ENCODE measurements around the gene ACAD11.
"Not testable (repeated sequence)": the region's sequence is repeated elsewhere in the genome, so short reads cannot be mapped to it uniquely, and the experiment has no call there.

Gene ACAD11

DNA sequence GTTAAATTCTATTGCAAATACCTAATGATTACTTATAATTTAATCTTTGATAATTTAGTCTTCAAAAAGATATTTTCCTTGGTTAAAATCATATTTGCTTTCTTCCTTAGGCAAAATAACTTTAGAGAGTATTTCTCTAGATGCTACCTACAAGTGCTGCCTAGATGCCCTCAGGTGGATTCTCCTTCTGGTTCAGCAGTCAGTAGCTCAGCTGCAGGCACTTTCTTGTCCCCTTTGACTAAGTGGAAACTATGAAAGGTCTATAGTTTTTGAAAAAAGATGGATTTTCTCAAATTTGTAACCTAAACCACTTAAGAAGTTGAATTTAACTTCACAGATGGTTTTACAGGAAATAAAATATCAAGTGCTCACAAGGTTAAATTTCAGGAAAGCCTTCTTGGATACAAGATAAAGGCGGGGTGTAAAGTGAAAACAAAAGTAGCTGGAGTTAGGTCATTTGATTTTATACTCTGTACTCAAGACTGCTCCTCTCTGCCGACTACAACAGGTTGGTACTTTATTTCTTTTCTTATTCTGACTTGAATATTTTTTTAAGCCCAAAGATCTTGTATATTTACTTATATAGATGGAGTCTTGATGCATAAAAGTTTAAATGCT is 62.7 kb downstream of the ACAD11 start, which contains the start of gene ACKR4:
Gene ACKR4 (plus strand): TSS at position 455 of the 618 bp plus-strand sequence. CDS start 3,128 bp downstream, outside the sequence.
- DNase-seq: no peak

DNA sequence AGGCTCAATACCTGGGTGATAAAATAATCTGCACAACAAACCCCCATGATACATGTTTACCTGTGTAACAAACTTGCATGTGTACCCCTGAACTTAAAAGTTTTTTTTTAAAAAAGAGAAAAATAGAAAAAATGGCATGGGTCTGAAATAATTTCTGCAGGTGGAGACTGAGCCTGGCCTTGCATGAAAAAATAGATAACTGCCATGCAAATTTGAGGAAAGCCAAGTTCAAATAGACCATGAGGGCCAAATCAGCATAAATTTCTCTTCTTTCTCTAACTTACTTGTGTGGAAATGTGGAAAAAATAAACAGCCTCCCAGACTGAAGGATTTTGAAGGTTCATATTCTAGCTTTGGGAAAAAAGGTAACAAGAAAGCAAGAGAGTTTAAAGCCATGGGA is 63.3 kb downstream of the ACAD11 start:
- no peak for DNase-seq

DNA sequence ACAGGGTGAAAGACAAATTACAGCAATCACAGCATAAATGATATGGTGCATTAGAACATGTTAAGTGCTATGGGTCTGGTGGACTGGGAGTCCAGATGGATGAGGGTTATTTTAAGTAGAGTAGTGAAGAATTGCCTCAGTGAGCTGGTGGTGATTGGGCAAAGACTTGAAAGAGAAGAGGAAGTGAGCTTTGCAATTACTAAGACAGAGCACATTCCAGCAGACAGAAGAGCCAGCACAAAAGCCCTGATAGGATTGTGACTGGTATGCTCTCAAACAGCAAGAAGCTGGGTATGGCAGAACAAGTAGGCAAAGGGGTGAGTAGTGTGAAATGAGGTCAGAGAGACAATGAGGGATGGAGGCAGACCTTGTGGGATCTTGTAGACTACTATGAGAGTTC is 64.6 kb downstream of the ACAD11 start:
- DNase-seq: no peak

DNA sequence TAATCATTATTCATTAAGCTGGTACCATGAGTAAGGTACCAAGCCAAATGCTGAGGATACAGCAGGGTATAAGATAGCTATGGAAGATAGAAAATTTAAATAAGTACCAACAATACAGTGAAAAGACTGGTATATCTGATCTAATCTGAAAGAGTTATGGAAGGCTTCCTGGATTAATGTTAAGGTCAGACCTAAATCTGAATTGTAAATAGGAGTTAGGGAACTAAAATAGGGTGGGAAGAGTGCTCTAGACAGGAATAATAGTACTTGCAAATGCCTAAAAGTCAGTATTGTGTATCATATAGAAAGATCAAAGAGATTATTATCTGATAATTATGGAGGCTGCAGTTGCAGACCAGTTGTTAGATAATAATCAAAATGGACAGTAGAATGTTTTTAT is 65.1 kb downstream of the ACAD11 start:
- DNase-seq: no peak

DNA sequence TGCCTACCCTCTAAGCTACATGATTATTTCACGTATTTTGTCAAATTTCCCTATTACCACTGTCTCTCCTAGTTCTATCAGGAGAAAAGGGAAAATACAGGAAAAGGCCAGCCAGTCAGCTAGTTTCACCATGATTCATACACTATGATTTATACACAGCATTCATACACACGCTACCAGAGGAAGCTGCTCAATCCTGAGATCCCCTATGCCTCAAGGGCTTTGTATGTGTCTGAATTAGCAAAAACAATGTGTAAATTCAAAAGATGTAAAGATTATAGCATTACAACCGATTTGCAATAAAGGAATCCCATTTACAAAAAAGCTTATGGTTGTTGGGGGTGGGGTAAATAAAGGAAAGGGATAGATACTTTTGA is 65.7 kb downstream of the ACAD11 start:
- DNase-seq: no peak

DNA sequence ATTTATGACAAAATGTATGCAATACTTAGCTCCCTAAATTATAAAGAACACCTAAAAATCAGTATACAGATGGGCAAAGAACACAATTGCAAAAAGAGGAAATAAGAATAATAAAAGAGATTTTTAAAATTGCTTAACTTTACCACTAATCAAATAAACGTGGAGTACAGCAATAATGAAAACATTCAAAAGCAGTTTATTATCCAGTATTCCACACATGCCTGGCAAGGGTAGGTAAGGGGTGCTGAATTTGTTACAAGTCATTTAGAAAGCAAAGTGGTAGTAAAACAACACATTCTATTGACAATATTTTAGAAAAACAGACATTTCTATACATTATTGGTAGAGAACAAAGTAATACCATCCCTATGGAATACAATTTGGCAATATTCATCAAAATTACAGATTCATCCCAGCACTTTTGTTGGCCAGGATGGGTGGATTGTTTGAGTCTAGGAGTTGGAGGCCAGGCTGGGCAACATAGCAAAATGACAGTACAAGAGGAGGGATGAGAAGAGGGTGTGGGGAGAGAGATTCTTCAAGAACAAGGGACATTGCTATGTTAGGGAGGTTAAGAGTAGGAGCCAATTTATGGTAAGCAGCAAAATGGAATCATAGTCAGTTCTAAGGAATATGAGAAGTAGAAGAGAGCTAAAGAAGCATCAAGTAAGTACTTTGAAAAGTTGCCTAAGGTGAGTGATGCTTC is 66.2 kb downstream of the ACAD11 start:
- no peak for DNase-seq

DNA sequence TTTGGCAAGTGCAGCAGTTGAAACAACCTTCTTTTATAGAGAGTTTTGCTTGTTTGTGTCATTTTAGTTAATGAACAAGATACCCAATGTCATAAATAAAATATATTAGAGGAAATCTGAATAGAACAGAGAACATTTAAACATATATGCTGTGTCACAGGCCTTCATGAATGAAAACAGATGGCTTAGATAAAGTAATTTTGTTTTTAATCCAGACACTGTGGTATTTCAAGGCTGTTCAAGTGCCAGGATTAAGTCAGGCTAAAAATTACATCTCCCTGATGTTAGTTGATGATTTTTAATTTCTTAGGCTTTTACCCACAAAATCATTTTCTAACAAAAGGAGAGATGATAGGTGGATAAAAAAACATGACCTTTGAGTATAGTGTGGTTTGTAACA is 67.4 kb downstream of the ACAD11 start:
- no peak for DNase-seq

DNA sequence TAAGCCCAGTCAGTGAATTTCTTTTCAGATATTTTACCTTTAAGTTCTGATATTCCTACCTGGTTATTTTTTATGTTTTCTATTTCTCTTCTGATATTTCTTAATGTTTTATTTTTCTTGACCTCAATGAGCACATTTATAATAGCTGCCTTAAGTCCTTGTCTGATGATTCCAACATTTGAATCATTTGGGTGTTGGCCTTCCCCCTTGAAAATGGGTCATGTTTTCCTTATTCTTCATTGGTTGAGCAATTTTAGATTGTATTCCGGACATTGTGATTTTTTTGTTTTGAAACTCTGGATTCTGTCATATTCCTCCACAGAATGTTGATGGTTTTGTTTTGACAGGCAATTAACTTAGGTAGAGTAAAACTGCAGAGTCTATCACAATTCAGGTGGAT is 72.2 kb downstream of the ACAD11 start:
- no peak for DNase-seq

DNA sequence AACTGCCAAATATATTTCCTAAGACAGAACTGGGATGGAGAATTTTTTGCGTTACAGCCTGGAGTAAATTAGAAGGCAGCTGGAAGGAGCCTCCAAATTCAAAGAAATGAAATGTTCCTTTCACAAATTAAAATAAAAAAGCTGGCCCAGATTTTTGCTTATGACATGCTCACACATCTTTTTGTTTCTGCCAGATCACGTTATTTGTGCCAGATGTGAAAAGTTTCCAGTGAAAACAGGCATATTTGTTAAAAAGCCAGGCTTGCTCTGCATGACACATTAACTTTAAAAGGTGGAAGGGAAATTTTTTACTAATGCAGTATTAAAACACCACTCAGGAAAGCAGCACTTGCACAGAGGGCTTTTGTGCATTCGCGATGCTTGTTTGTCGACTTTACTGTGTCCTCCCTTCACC is 85.8 kb downstream of the ACAD11 start:
- no peak for DNase-seq

DNA sequence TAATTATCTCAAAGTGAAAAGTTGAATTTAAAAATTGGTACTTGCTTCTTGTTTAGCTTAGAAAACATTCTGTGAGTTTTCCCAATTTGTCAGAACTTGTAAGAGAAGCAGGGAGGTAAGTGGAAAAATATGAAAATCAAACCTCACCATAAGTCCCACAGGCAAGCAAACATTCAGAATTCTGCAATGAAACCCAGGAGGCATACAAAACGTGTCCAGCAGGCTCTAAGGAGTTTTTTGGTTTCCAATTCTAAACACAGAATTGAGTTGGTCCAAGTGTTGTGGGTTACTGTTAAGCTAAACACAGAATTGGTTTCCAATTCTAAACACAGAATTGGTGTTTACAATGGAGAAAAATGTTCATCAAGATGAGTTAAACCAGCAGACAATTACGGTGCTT is 89.6 kb downstream of the ACAD11 start:
- no peak for DNase-seq

DNA sequence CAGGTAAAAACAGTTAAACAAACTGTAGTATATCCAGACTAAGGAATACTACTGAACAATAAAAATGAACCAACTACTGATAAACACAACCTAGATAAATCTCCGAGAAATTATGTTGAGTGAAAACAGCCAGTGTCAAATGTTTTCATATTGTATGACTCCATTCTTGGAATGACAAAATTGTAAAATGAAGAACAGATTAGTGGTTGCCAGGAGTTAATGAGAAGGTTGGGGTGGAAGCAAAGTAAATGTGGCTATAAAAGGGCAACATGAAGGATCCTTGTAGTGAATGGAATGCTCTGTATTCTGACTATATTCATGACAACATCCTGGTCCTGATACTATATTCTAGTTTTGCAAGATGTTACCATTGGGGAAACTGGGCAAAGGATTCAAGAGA is 90.0 kb downstream of the ACAD11 start:
- DNase-seq: no peak

DNA sequence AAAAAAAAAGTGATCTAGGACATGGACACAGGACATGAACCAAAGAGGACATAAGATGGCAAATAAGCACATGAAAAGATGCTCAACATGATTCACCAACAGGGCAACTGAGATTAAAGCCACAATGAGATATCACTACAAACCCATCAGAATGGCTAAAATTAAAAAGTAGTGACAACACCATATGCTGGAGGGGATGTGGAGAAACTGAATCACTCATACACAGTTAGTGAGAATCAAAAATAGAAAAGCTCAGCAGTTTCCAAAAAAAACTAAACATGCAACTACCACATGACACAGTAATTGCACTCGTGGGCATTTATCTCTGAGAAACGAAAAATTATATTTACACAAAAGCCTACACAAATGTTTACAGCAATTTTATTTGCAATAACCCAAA is 90.5 kb downstream of the ACAD11 start:
- no peak for DNase-seq

DNA sequence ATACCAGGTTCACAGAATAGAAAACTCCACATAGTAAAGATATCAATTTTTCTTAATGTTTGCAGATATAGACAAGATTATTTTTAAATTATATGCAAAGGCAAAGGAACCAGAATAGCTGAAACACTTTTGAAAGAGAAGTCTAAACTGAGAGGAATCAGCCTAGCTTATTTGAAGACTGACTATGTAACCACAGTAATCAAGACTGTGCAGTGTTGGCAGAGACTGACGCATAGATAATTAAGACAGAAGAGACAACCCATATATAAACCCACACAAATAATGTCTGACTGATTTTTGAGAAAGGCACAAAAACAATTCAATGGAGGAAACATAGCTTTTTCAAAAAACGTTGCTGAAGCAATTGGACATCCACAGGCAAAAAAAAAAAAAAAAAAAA is 91.2 kb downstream of the ACAD11 start:
- DNase-seq: no peak

DNA sequence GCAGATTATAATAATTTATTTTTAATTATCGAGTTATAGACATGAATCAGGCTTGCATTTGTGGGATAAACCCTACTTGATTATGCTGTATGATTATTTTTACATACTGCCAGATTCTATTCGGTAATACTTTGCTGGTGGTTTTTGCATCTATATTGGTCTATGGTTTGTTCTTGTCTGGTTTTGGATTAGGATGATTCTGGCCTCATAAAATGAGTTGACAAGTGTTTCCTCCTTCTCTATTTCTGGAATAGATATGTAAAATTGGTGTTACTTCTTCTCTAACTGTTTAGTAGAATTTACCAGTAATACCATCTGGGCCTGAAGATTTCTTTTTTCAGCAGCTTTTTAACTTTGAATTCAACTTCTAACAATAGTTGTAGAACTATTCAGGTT is 95.5 kb downstream of the ACAD11 start:
- DNase-seq: no peak

DNA sequence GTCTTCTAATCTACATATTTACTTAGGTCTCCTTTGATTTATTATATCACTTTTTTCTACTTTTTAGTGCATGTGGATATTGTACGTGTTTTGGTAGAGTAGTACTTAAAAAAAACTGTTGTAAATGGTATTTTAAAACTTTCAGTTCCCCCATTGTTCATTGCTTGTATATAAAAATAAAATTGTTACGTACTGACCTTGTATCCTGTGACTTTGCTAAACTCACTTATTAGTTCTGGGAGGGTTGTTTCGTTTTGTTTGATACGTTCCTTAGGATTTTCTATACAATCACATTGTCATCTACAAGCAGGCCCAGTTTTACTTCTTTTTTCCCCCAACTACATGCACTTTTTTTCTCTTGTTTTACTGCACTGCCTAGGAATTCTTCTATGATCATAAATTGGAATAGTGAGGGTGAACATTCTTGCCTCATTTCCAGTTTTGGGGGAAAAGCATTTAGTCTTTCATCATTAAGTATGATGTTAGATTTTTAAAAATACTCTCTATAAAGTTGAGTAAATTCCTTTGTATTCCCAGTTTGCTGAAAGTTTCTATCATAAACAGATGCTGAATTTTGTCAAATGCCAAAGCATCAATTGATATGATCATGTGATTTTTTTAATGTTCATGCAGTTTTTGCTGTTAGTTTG is 96.1 kb downstream of the ACAD11 start:
- DNase-seq: no peak

DNA sequence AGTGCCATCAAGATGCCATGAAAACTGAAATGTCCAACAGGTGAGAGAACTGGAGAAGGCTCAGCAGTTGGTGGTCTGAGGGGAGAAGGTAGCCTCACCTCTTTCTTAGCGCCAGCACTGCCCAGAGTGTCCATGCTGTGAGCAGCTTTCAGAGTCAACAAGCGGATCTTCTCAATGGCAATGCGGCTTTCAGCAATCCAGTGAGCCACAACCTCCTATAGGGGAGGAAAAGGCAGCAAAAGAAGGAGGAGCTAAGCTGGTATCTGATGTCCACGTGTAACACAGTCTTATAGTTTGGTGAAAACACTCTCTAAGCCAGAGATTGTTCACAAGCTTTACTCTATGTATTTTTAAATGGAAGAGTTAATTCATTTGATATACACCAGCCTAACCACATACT is 98.6 kb downstream of the ACAD11 start:
- DNase-seq: no peak

DNA sequence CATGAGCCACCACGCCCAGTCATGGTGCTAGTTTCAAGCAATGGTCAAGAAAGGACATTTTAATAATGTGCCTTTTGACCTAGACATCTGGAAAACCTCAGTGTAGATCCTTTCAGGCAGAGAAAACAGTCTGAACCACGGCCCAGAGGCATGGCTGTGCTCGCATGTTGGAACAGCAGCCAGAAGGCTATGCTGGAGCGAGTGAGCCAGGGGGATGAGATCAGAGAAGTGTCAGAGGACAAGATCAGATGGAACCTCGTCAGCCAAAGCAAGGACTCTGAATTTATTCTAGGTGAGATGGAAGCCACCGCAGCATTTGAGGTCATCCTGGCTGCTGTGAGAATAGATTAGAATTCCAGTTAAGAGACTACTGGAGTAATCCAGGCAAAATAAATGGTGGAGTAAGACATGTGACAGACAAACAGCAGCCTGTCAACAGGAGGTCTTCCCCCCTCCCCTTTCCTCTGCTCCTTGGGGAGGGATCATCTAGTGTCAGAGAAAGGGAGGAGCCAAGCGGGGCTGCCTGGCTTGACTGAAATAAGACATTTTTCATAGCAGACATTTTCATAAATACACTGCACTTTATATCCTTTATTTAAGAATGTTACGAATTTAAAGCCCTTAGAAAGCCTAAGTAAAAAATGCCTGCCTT is 103.0 kb downstream of the ACAD11 start:
- DNase-seq: no peak

DNA sequence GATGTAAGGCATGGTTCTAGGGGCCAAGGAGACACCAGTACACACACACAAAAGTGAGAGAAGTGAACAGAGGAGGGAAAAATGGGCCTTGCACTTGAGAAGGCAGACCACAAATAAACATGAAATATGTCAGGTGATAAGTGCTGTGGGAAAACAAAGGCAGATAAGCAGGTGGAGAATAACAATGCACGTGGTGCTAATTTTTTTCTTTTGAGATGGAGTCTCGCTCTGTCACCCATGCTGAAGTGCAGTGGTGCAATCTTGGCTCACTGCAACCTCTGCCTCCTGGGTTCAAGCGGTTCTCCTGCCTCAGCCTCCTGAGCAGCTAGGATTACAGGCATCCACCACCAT is 103.6 kb downstream of the ACAD11 start:
- DNase-seq: not testable (repeated sequence)

DNA sequence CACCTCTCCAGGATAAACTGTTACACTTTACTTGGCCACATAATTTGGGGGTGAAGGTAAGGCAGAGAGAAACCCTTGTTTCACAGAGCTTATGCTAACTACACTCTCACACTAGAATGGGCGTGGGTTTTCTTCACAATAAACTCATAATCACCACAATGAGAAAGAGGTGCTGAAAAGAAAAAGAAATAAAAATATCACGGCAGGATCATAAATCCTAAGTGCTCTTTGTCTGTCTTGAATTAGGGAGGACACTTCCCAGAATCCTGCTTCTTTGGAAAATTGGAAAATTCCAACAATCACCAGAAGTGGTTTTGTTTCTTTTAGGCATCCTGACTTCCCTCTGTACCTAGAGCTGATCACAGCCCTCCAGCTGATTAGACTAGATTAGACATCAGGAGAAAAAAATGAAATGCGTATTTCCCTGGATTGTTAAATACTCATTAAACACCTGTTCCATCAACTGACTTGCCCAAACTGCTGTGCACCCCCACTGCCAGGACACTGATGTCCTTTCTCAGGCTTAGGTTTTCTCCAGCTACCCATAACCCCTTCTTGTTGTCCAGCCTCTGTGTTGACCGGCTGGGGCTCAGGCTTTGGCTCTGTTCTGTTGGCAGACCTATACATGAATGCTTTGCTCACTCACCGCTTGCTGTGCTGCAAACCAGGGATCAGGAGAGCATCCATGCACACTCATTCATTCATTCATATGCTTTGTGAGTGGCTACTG is 104.1 kb downstream of the ACAD11 start:
- DNase-seq: no peak

DNA sequence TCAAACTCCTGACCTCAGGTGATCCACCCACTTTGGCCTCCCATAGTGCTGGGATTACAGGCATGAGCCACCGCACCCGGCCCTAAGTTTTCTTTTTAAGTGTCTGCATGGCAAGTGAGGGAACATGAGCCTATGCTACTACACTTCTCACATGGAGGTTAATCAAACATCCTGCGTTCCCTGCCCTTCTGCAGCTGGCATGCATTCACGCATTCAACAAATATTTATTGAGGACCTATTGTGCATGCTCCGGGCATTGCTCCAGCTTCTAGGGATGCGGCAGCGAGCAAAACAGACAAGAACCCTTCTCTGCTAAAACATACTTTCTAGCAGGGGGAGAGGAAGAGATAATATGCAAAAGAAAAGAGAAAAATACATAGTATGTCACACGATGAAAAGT is 105.2 kb downstream of the ACAD11 start:
- DNase-seq: peak; percentile 29

DNA sequence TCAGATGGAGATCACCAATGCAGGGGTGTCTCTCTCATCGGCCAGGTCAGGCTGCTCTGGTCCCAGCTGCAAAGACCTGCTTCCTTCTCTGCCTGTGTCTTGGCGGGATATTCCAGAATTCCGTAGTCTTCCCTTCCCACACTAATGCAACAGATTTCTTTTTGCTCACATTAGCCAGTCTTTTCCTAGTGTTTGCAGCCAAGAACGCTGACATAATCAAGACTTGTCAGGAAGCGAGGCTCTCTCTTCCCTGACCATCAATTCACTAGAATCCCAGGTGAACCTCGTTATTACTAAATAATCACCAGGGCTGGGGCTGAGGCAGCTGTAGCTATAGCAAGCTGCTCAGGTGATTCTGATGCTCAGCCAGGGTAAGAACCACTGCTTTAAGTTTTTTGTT is 105.8 kb downstream of the ACAD11 start:
- no peak for DNase-seq

DNA sequence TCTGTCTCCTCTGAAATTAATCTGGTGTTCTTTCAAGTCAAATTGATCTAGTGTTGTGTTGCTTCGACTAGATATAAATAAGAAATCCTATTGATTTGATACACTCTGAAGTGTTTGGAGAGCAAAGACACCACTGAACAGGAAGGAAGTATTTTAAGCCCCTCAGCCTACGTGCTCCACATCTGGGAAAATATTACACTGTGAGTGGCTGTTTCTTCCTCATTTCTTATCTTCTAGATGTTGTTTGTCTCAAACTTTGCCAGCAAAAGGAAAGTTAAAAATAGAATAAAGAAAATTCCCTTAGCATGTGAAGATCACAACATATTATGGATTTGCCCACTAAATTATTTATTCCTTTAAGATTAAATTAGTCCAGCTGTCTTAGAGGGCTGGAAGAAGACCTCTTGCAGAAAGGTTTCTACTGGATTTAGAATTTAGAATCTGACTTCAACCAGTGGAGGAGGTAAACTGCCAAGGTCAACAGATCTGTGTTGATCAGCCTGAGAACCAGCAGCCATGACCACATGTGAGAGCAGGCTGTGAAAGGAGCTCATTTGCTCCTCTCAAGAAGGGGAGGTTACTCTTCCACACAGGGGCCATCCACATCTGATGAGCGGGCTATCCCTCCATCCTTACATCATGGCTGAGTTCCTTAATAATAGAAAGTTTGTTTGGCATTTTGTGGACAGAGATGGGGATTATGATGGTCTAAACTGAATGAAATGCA is 108.9 kb downstream of the ACAD11 start:
- DNase-seq: no peak
